CD14-positive monocyte (primary cell): ENCODE results near the gene ROR1. TPM values are rescaled to one million over a fixed set of nuclear protein-coding genes. Genes with fewer than 3 reads are reported as not detected.

Experiments
- DNase-seq, 3 donors: peaks; one replicate each; pipeline ENCODE4 v3.0.0-alpha.2; 2011 to 2022
- H2AFZ ChIP-seq: 2 replicates; pipeline ENCODE4 v1.6.0; 2012; ENCODE audit warnings: mild to moderate bottlenecking, low read depth, low read length, inconsistent platforms; ENCODE audit not compliant: insufficient read depth, poor library complexity, severe bottlenecking
- H3K27ac ChIP-seq, 2 donors: 1 replicate in 1 of 2; 2 replicates in 1 of 2; pipeline ENCODE4 v1.5.1; 2012 to 2013; ENCODE audit warnings: low read length in 2 of 2, control low read depth in 1 of 2, inconsistent platforms in 1 of 2, low read depth in 1 of 2, mild to moderate bottlenecking in 1 of 2
- H3K27me3 ChIP-seq, 2 donors: one replicate each; pipeline versions ENCODE4 v1.6.0 to v1.6.1; 2011 to 2013; ENCODE audit warnings: low read length in 2 of 2; ENCODE audit not compliant: control insufficient read depth in 2 of 2, insufficient read depth in 2 of 2
- H3K36me3 ChIP-seq, 2 donors: replicated peaks in 1 of 2; 1 replicate in 1 of 2; 2 replicates in 1 of 2; pipeline versions ENCODE4 v1.5.1 to v1.6.1; 2012 to 2013; ENCODE audit warnings: low read length in 2 of 2, control low read depth in 1 of 2, inconsistent platforms in 1 of 2, mild to moderate bottlenecking in 1 of 2; ENCODE audit not compliant: insufficient read depth in 2 of 2, control insufficient read depth in 1 of 2
- H3K4me1 ChIP-seq, 2 donors: 1 replicate in 1 of 2; 2 replicates in 1 of 2; pipeline versions ENCODE4 v1.5.1 to v1.6.1; 2012 to 2013; ENCODE audit warnings: low read length in 2 of 2, control low read depth in 1 of 2, inconsistent platforms in 1 of 2, mild to moderate bottlenecking in 1 of 2, moderate library complexity in 1 of 2; ENCODE audit not compliant: insufficient read depth in 2 of 2, control insufficient read depth in 1 of 2
- H3K4me2 ChIP-seq: replicated peaks from 2 replicates; pipeline ENCODE3; 2012; ENCODE audit warnings: low read length, moderate library complexity, mild to moderate bottlenecking; ENCODE audit not compliant: poor library complexity, severe bottlenecking; ENCODE audit errors: extremely low read depth
- H3K4me3 ChIP-seq, 3 experiments: fragments of 200-600 bp in 1 of 3; sonication (generic) in 1 of 3; replicated peaks in 1 of 3; 1 replicate in 2 of 3; 2 replicates in 1 of 3; pipeline ENCODE4 v1.5.1; 2011 to 2013; ENCODE audit warnings: low read length in 3 of 3, mild to moderate bottlenecking in 3 of 3, control low read depth in 2 of 3, low read depth in 2 of 3, inconsistent platforms in 1 of 3, moderate library complexity in 1 of 3
- H3K79me2 ChIP-seq: 2 replicates; pipeline ENCODE4 v1.6.0; 2012; ENCODE audit warnings: mild to moderate bottlenecking, control low read depth, inconsistent platforms, low read length, moderate library complexity; ENCODE audit not compliant: insufficient read depth
- H3K9ac ChIP-seq: 2 replicates; pipeline ENCODE4 v1.6.0; 2017; ENCODE audit warnings: low read length, mild to moderate bottlenecking; ENCODE audit not compliant: insufficient read depth, poor library complexity, severe bottlenecking
- H3K9me3 ChIP-seq, 2 donors: replicated peaks in 1 of 2; 1 replicate in 1 of 2; 2 replicates in 1 of 2; pipeline versions ENCODE4 v1.5.1 to v1.6.1; 2012 to 2013; ENCODE audit warnings: low read length in 2 of 2, control low read depth in 1 of 2; ENCODE audit not compliant: control insufficient read depth in 1 of 2, insufficient read depth in 1 of 2
- H4K20me1 ChIP-seq: 2 replicates; pipeline ENCODE4 v1.6.0; 2012; ENCODE audit warnings: mild to moderate bottlenecking, low read length, control low read depth, moderate library complexity; ENCODE audit not compliant: insufficient read depth
- H3K27ac Mint-ChIP-seq, 7 donors: one replicate each; pipeline ENCODE4 v1.8.0; 2020; ENCODE audit warnings: mild to moderate bottlenecking in 7 of 7, mixed read lengths in 7 of 7, moderate library complexity in 6 of 7, inconsistent platforms in 2 of 7
- H3K27me3 Mint-ChIP-seq, 3 donors: one replicate each; pipeline ENCODE4 v1.8.0; 2021 to 2022; ENCODE audit warnings: low read depth in 3 of 3, mild to moderate bottlenecking in 3 of 3, mixed read lengths in 3 of 3, moderate library complexity in 3 of 3, inconsistent platforms in 1 of 3
- H3K36me3 Mint-ChIP-seq, 2 donors: one replicate each; pipeline ENCODE4 v1.8.0; 2020; ENCODE audit warnings: mixed read lengths in 2 of 2, inconsistent platforms in 1 of 2, mild to moderate bottlenecking in 1 of 2
- H3K4me1 Mint-ChIP-seq: one replicate; pipeline ENCODE4 v1.8.0; 2020; ENCODE audit warnings: mild to moderate bottlenecking, mixed read lengths
- H3K4me3 Mint-ChIP-seq, 2 donors: one replicate each; pipeline ENCODE4 v1.8.0; 2020; ENCODE audit warnings: mild to moderate bottlenecking in 2 of 2, mixed read lengths in 2 of 2, moderate library complexity in 1 of 2
- H3K9me3 Mint-ChIP-seq, 7 donors: one replicate each; pipeline ENCODE4 v1.8.0; 2020 to 2022; ENCODE audit warnings: mixed read lengths in 7 of 7, mild to moderate bottlenecking in 6 of 7, moderate library complexity in 6 of 7, inconsistent platforms in 2 of 7
- WGBS: methylation state at CpG from one replicate; pipeline ENCODE4 v1.1.5; 2013; ENCODE audit warnings: missing lambda C conversion rate; ENCODE audit not compliant: insufficient coverage; 5-methylcytosine and 5-hydroxymethylcytosine counted together
- intact Hi-C, 2 donors: fragments of 100-400 bp; cut with micrococcal nuclease; formaldehyde crosslinking; loops; one replicate each; pipeline versions ENCODE4 v1.15.0 to v1.15.1; 2023
- polyA plus RNA-seq, 3 donors: library from polyadenylated mRNA; depleted of rRNA in 1 of 3; unstranded in 2 of 3; stranded (reverse) in 1 of 3; fragments of 300-500 nt in 2 of 3; fragments of >200 nt in 1 of 3; fragmentation: Illumina TruSeq in 2 of 3; gene quantifications; 1 replicate in 2 of 3; 2 replicates in 1 of 3; pipeline ENCODE4 v1.2.3, GENCODE V29; 2012 to 2021
- TF ChIP-seq, protein P1 (sequence below): fragments of 200-600 bp; IDR thresholded peaks from one replicate; pipeline ENCODE4 v1.8.0; 2022; ENCODE audit warnings: antibody characterized with exemption, mild to moderate bottlenecking

ROR1 gene
- polyA plus RNA-seq, 3 donors = not detected

DNA sequence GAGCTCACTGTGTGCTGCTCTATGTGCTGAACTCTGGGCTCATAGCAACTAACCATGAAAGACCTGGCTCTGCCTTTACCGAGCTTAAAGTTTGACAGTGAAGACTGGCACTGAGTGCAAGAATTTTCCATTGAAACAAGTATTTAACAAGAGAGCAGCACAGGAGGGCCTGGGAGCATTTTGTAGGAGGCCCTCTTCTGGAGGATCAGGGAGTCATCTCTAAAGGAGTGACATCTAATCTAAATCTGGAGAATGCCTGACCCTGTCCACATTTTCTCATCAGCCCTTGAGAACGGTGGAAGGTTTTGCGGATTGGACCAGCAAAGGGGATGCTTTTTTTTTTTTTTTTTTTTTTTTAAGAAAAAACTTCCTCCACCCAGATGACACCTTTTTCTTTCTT, 150.8 kb downstream of the ROR1 start:
- H3K4me3 Mint-ChIP-seq = no peak overlapping the region
- no peaks in the 10 kb centered on the region for H3K27me3 ChIP-seq
- H3K36me3 Mint-ChIP-seq = no peaks in the 10 kb centered on the region
- no peak overlapping the region for H3K27ac Mint-ChIP-seq
- H3K9me3 Mint-ChIP-seq = peaks cover 0 to 4% (median 0%) of the 10 kb centered on the region in 7 donors
- DNase-seq = no peak
- no peak overlapping the region for H3K4me2 ChIP-seq
- no peaks in the 10 kb centered on the region for H4K20me1 ChIP-seq
- 100% methylated on average over 1 of the region's 3 CpGs for WGBS
- H3K4me3 ChIP-seq = no peak overlapping the region
- H3K4me1 ChIP-seq = no peaks in the 10 kb centered on the region
- H3K79me2 ChIP-seq = no peaks in the 10 kb centered on the region
- H3K4me1 Mint-ChIP-seq = no peaks in the 10 kb centered on the region
- no peaks in the 10 kb centered on the region for H3K9me3 ChIP-seq
- H3K36me3 ChIP-seq = no peaks in the 10 kb centered on the region
- no peaks in the 10 kb centered on the region for H3K27me3 Mint-ChIP-seq
- no peak overlapping the region for H3K27ac ChIP-seq
- TF ChIP-seq, protein P1, sequence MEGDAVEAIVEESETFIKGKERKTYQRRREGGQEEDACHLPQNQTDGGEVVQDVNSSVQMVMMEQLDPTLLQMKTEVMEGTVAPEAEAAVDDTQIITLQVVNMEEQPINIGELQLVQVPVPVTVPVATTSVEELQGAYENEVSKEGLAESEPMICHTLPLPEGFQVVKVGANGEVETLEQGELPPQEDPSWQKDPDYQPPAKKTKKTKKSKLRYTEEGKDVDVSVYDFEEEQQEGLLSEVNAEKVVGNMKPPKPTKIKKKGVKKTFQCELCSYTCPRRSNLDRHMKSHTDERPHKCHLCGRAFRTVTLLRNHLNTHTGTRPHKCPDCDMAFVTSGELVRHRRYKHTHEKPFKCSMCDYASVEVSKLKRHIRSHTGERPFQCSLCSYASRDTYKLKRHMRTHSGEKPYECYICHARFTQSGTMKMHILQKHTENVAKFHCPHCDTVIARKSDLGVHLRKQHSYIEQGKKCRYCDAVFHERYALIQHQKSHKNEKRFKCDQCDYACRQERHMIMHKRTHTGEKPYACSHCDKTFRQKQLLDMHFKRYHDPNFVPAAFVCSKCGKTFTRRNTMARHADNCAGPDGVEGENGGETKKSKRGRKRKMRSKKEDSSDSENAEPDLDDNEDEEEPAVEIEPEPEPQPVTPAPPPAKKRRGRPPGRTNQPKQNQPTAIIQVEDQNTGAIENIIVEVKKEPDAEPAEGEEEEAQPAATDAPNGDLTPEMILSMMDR = no peak
- intact Hi-C loops = no loop called here
- H3K9ac ChIP-seq = no peak overlapping the region
- no peak overlapping the region for H2AFZ ChIP-seq

DNA sequence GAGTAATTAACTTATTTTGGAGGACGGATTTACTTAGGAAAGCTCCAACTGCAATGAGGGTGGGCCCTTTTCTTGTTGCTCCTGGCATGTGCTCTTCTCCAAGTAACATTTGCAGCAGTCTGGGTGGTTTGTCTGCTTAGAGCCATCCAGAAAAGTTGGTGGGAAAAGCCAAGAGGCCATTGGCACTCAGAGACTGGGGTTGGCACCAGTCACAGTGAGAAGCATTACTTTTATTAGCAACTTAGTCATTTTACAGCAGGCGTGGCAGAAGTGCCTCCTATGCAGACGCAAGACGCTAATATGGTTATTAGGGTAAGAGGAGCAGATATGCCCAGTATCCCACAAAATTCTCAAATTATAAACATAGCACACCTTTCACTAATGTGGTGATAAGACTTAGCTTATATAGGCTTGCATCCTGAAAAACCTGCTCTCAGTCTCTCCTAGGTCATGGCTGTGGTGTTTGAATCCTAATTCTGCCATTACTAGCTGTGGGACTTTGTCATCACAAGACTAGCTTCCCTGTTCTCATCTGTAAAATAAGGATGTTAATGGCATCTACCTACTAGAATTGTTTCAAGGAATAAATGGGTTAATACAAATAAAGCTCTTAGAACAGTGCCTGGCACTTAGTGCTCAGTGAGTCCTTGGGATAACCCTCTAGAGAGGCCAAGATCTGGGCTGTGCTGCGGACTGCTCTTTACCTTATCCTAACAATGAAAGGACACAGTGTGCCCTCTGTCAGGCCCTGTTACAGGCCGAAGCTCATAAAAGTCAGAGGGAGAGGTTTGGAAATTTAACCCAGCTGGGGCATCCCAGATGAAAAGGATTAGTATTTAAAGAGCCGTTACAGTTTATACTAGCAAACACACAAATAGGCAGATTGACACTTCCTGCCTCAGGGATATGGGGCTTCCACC, 154.6 kb downstream of the ROR1 start:
- H3K4me1 ChIP-seq = no peaks in the 10 kb centered on the region
- 80% methylated on average over 1 of the region's 7 CpGs for WGBS

More for the DNA sequence above, 154.6 kb downstream of the ROR1 start:
- H2AFZ ChIP-seq = no peak overlapping the region
- no peaks in the 10 kb centered on the region for H3K4me1 Mint-ChIP-seq
- H3K9me3 ChIP-seq = no peaks in the 10 kb centered on the region
- H3K27ac Mint-ChIP-seq = no peak overlapping the region
- H3K27me3 Mint-ChIP-seq = no peaks in the 10 kb centered on the region
- TF ChIP-seq, protein P1 = no peak
- H3K27me3 ChIP-seq = no peaks in the 10 kb centered on the region
- intact Hi-C loops = no loop called here
- DNase-seq = no peak
- no peak overlapping the region for H3K4me2 ChIP-seq
- no peaks in the 10 kb centered on the region for H3K36me3 ChIP-seq
- H3K36me3 Mint-ChIP-seq = no peaks in the 10 kb centered on the region
- H3K9me3 Mint-ChIP-seq = peaks cover 0 to 2% (median 0%) of the 10 kb centered on the region in 7 donors
- H4K20me1 ChIP-seq = no peaks in the 10 kb centered on the region
- no peak overlapping the region for H3K27ac ChIP-seq
- no peaks in the 10 kb centered on the region for H3K79me2 ChIP-seq
- no peak overlapping the region for H3K9ac ChIP-seq
- no peak overlapping the region for H3K4me3 Mint-ChIP-seq
- H3K4me3 ChIP-seq = no peak overlapping the region
